A549 (cell line): ENCODE measurements around the gene NGF. TPM values are rescaled to one million over a fixed set of nuclear protein-coding genes. Genes with fewer than 3 reads are reported as not detected.
"Not testable (repeated sequence)": the region's sequence is repeated elsewhere in the genome, so short reads cannot be mapped to it uniquely, and the experiment has no call there.

Experiments used
- ATAC-seq, 2 experiments: fragments of 200-7000 bp in 1 of 2; fragments of >200 bp in 1 of 2; cut with Nextera tagmentation in 1 of 2; cut with Tn5 transposase in 1 of 2; 3 replicates each; pipeline versions ENCODE4 v1.8.0 to v1.9.1; 2018 to 2020; ENCODE audit warnings: mild to moderate bottlenecking in 1 of 2, moderate library complexity in 1 of 2
- CTCF ChIA-PET: fragments of 300-600 bp; sonication (Branson Sonifier 250); formaldehyde crosslinking; extraction: SDS; loops from one replicate; lab custom pipeline; 2021; ENCODE audit warnings: antibody characterized with exemption, inconsistent platforms; lab: Yijun Ruan, JAX
- POLR2A ChIA-PET: fragments of 350-600 bp; formaldehyde crosslinking; extraction: SDS; loops from one replicate; lab custom pipeline; 2021; ENCODE audit warnings: antibody characterized with exemption, inconsistent platforms; lab: Yijun Ruan, JAX
- DNase-seq, 2 experiments: peaks; one replicate each; pipeline versions ENCODE4 v3.0.0 to v3.0.0-alpha.2; 2011 to 2016; ENCODE audit warnings: low read depth in 1 of 2, low spot score in 1 of 2
- FAIRE-seq: peaks from 2 replicates; lab custom pipeline; 2011; peaks lifted over from hg19 to GRCh38; lab: Jason Lieb, UNC
- H3K27ac ChIP-seq, 2 experiments: fragments of >200 bp; sonication (Bioruptor Twin); formaldehyde crosslinking; 3 replicates each; pipeline ENCODE4 v1.5.1; 2016 to 2017
- H3K4me1 ChIP-seq: fragments of >200 bp; sonication (Bioruptor Twin); formaldehyde crosslinking; 3 replicates; pipeline ENCODE4 v1.6.1; 2016
- H3K4me2 ChIP-seq: fragments of >200 bp; sonication (Bioruptor Twin); formaldehyde crosslinking; 3 replicates; pipeline ENCODE4 v1.6.1; 2016
- H3K4me3 ChIP-seq: fragments of >200 bp; sonication (Bioruptor Twin); formaldehyde crosslinking; 3 replicates; pipeline ENCODE4 v1.5.1; 2016
- H3K9me3 ChIP-seq: fragments of >200 bp; sonication (Bioruptor Twin); formaldehyde crosslinking; 3 replicates; pipeline ENCODE4 v1.6.1; 2016
- CBX2 ChIP-seq: fragments of 200-600 bp; sonication (generic); IDR thresholded peaks from 2 replicates; pipeline ENCODE4 v1.6.1; 2016; ENCODE audit warnings: low read depth, mild to moderate bottlenecking, borderline replicate concordance
- EP300 ChIP-seq, 2 experiments: fragments of >200 bp; sonication (Bioruptor Twin); formaldehyde crosslinking; IDR thresholded peaks; 2 replicates in 1 of 2; 3 replicates in 1 of 2; pipeline ENCODE4 v1.6.1; 2016 to 2017
- HOXB13 ChIP-seq: fragments of 250-450 bp; sonication (Bioruptor Pico); IDR thresholded peaks from 2 replicates; pipeline ENCODE4 v1.5.0; 2020; ENCODE audit warnings: low read depth, mild to moderate bottlenecking, moderate library complexity
- KDM5A ChIP-seq: fragments of 200-600 bp; sonication (generic); IDR thresholded peaks from 2 replicates; pipeline ENCODE4 v1.6.1; 2016; ENCODE audit warnings: antibody characterized with exemption, mild to moderate bottlenecking
- NR3C1 ChIP-seq: fragments of >200 bp; sonication (Bioruptor Twin); formaldehyde crosslinking; IDR thresholded peaks from 3 replicates; pipeline ENCODE4 v1.6.1; 2017
- SMC3 ChIP-seq: fragments of >200 bp; sonication (Bioruptor Twin); formaldehyde crosslinking; IDR thresholded peaks from 3 replicates; pipeline ENCODE4 v1.6.1; 2018; ENCODE audit warnings: inconsistent platforms
- TFCP2L1 ChIP-seq: fragments of 250-450 bp; sonication (Bioruptor Pico); IDR thresholded peaks from 2 replicates; pipeline ENCODE4 v1.5.0; 2021; ENCODE audit warnings: mild to moderate bottlenecking
- WGBS: methylation state at CpG from one replicate; pipeline ENCODE4 v1.1.6; 2017; ENCODE audit errors: missing lambda C conversion rate; 5-methylcytosine and 5-hydroxymethylcytosine counted together
- polyA minus RNA-seq: library from RNA; depleted of rRNA, polyadenylated mRNA; stranded (reverse); fragments of >200 nt; gene quantifications from 2 replicates; pipeline ENCODE4 v1.2.3, GENCODE V29; 2011; rRNA and poly(A)+ RNA removed
- polyA plus RNA-seq, 4 experiments: library from polyadenylated mRNA; depleted of rRNA in 3 of 4; stranded (reverse); fragments of >200 nt; fragmentation: RNase III in 1 of 4; extraction: RNeasy Plus Mini Kit Qiagen cat#74134 plus additional on column Dnase treatment in 1 of 4; gene quantifications; 2 replicates in 3 of 4; 3 replicates in 1 of 4; pipeline ENCODE4 v1.2.3, GENCODE V29; 2011 to 2017
- TF ChIP-seq, protein P1 (sequence below): fragments of 250-450 bp; sonication (Bioruptor Pico); IDR thresholded peaks from 2 replicates; pipeline ENCODE4 v1.5.0; 2021; ENCODE audit warnings: mild to moderate bottlenecking, moderate library complexity, borderline replicate concordance
- TF ChIP-seq, protein P2 (sequence below): fragments of 450-650 bp; IDR thresholded peaks from 2 replicates; pipeline ENCODE4 v1.6.1; 2014; ENCODE audit warnings: antibody characterized with exemption
- TF ChIP-seq, protein P3 (sequence below): fragments of 200-600 bp; sonication (generic); IDR thresholded peaks from 2 replicates; pipeline ENCODE4 v1.6.1; 2016; ENCODE audit warnings: antibody characterized with exemption, mild to moderate bottlenecking, moderate library complexity

NGF gene
- 0.71 TPM in 2 replicates for polyA plus RNA-seq (2011; rRNA removed)
- 3.1 and 3.4 TPM in 2 replicates for polyA plus RNA-seq (2012; cell fraction: cytosol; rRNA removed)
- 5.2 and 5.4 TPM in 2 replicates for polyA plus RNA-seq (2012; cell fraction: nucleus; rRNA removed)
- 1.4 to 1.6 TPM (median 1.6 TPM) in 3 replicates for polyA plus RNA-seq (2017; fragmentation: RNase III; extraction: RNeasy Plus Mini Kit Qiagen cat#74134 plus additional on column Dnase treatment)
- polyA minus RNA-seq, result 0.45 TPM in 1 of 2 replicates, not detected in the other

DNA sequence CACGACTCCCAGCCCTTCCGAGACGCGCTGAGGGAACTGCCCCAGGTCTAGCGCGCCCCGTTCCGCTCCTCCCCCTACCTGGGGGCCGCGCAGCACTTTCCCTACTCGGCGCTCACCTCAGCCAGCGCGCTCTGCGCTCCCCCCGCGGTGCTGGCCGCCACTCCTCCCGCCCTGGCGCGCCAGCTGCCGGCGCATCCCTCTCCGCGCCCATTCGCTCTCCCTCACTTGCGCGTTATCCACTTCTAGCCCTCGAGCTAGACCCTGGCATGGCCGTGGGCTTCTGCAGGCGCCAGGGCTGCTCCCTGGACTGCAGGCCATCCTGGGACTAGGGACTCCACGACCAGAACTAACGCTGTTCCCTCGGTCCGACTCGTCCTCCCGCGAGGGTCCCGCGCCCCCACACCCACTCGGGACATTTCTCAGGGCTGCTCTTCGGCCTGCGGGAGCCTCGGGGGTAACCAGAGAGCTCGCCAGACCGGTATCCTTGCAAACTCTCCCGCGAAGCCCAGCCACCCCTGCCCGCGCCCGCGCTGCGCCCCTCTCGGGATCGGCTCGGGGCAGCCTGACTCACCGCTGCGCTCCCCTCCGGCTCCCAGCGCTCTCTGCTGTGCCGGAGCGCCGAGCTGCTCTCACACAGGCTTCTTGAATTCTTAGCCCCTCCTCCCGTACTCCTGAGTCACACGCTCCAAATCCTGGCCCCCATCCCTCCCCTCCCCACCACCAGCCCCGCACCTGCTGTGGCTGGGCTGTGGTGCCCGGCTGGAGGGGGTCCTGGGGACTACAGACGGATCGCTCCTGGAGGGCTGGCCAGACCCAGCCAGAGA lies at the start of gene NGF:
Gene NGF, minus strand, starts transcription at position 617 of the 824 bp plus-strand sequence. CDS start 51,454 bp downstream, outside the sequence.
- Histone ChIP-seq H3K4me1 (peaks cover 8% of the 10 kb centered on the region; the same call in 2 of the 3 replicates), H3K9me3 (no peaks in the 10 kb centered on the region), H3K4me2 (peak within 1 kb of the TSS; percentile 94), H3K27ac (peak within 1 kb of the TSS; percentile 67 to 91), H3K4me3 (peak within 1 kb of the TSS; percentile 71)
- WGBS, result no CpG with 5 or more reads among the region's 69 CpGs
- peak; percentile 84 to 93 for ATAC-seq
- ChIA-PET CTCF (interaction anchor here (0.6 to 2.9 kb wide), 9 partner anchors 10 to 358 kb away, joined by 3 to 19 read pairs (median 3); no protein-coding TSS in a partner anchor), POLR2A (interaction anchor here (1.2 kb wide), 1 partner anchor 169 kb away, joined by 3 read pairs; no protein-coding TSS in a partner anchor)
- peak; percentile 27 to 49 for DNase-seq
- no peak for FAIRE-seq
- TF ChIP-seq KDM5A (no peak), SMC3 (peak; percentile 7; the same call in 1 of the 3 replicates), CBX2 (no peak), EP300 (IDR thresholded peaks at IDR 0.05) (no peak)

DNA sequence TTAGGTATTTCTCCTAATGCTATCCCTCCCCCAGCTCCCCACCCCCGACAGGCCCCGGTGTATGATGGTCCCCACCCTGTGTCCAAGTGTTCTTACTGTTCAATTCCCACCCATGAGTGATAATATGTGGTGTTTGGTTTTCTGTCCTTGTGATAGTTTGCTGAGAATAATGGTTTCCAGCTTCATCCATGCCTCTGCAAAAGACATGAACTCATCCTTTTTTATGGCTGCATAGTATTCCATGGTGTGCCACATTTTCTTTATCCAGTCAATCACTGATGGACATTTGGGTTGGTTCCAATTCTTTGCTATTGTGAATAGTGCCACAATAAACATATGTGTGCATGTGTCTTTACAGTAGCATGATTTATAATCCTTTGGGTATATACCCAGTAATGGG lies 45.4 kb upstream of the NGF start:
- no CpG with 5 or more reads among the region's 2 CpGs for WGBS
- POLR2A ChIA-PET, ATAC-seq, FAIRE-seq, H3K4me1 ChIP-seq, CTCF ChIA-PET, H3K9me3 ChIP-seq, H3K4me2 ChIP-seq, H3K27ac ChIP-seq, DNase-seq, H3K4me3 ChIP-seq: not testable (repeated sequence)

DNA sequence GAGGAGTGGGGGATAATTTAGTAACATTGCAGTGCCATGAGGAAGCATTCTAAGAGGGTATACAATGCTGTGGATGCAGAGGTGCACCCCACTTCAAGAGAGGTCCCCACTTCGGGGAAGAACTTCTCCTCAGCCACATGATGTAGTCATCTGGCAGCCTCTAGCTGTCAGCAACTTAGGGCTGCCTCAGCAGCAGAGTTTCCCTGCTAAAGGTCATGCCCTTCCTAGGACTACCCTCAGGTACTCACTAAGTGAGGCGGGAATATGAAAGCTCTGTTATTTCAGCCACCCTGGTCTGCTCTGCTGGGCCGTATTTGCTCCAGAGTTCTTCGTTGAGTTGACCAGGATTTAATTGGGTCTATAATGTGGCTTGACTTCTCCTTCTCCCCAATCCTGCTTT lies 41.9 kb upstream of the NGF start:
- FAIRE-seq, result no peak
- no peak for ATAC-seq
- whole genome bisulfite sequencing, result 69% methylated on average over 4 of the region's 4 CpGs
- CTCF ChIA-PET, result no interaction called here
- DNase-seq, result no peak
- H3K4me2 ChIP-seq, result no peak overlapping the region
- no peak overlapping the region for H3K4me3 ChIP-seq
- no peak overlapping the region for H3K27ac ChIP-seq
- H3K9me3 ChIP-seq, result no peaks in the 10 kb centered on the region
- POLR2A ChIA-PET, result no interaction called here
- TF ChIP-seq, protein P1, sequence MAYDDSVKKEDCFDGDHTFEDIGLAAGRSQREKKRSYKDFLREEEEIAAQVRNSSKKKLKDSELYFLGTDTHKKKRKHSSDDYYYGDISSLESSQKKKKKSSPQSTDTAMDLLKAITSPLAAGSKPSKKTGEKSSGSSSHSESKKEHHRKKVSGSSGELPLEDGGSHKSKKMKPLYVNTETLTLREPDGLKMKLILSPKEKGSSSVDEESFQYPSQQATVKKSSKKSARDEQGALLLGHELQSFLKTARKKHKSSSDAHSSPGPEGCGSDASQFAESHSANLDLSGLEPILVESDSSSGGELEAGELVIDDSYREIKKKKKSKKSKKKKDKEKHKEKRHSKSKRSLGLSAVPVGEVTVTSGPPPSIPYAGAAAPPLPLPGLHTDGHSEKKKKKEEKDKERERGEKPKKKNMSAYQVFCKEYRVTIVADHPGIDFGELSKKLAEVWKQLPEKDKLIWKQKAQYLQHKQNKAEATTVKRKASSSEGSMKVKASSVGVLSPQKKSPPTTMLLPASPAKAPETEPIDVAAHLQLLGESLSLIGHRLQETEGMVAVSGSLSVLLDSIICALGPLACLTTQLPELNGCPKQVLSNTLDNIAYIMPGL (CRISPR knock-in tag), result no peak
- TF ChIP-seq NR3C1, result no peak
- no peak for TF ChIP-seq TFCP2L1
- TF ChIP-seq, protein P2, sequence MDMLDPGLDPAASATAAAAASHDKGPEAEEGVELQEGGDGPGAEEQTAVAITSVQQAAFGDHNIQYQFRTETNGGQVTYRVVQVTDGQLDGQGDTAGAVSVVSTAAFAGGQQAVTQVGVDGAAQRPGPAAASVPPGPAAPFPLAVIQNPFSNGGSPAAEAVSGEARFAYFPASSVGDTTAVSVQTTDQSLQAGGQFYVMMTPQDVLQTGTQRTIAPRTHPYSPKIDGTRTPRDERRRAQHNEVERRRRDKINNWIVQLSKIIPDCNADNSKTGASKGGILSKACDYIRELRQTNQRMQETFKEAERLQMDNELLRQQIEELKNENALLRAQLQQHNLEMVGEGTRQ, result no peak
- no peak for TF ChIP-seq HOXB13 (CRISPR knock-in tag)
- TF ChIP-seq, protein P3, sequence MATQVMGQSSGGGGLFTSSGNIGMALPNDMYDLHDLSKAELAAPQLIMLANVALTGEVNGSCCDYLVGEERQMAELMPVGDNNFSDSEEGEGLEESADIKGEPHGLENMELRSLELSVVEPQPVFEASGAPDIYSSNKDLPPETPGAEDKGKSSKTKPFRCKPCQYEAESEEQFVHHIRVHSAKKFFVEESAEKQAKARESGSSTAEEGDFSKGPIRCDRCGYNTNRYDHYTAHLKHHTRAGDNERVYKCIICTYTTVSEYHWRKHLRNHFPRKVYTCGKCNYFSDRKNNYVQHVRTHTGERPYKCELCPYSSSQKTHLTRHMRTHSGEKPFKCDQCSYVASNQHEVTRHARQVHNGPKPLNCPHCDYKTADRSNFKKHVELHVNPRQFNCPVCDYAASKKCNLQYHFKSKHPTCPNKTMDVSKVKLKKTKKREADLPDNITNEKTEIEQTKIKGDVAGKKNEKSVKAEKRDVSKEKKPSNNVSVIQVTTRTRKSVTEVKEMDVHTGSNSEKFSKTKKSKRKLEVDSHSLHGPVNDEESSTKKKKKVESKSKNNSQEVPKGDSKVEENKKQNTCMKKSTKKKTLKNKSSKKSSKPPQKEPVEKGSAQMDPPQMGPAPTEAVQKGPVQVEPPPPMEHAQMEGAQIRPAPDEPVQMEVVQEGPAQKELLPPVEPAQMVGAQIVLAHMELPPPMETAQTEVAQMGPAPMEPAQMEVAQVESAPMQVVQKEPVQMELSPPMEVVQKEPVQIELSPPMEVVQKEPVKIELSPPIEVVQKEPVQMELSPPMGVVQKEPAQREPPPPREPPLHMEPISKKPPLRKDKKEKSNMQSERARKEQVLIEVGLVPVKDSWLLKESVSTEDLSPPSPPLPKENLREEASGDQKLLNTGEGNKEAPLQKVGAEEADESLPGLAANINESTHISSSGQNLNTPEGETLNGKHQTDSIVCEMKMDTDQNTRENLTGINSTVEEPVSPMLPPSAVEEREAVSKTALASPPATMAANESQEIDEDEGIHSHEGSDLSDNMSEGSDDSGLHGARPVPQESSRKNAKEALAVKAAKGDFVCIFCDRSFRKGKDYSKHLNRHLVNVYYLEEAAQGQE, result no peak
- peaks cover 10% of the 10 kb centered on the region; the same call in 2 of the 3 replicates for H3K4me1 ChIP-seq
